ENCODE results near the gene SUSD2.

Gene SUSD2

DNA sequence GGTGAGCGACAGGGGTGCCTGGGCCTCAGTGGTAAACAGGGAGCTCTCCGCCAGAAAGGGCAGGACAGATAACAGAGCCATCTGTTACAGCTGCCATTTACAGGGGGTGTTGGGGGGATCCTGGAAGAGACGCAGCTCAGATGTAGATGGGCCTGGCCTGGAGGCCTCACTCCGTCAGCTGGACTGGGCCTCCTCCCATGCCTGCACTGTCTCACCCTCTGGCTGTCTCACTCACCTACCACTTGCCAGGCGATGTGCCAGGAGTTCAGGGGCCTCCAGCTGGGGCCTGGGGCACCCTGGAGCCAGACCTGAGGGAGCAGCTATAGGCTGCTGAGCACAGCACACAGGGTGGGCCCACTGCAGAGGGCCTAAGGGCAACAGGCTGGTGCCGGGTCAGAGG is 16.3 kb upstream of the SUSD2 start:
- no peak overlapping the region for H3K27ac ChIP-seq
- H3K4me3 ChIP-seq (ENCODE audit: low read depth, low read length) = no peak overlapping the region
- DNase-seq = no peak
- in situ Hi-C loops (cut with HindIII; ENCODE audit: low pct_ligation_motif_present, low sequenced_read_pairs) = no loop called here
- no peaks in the 10 kb centered on the region for H3K27me3 ChIP-seq (replicated peaks)
- no peak for TF ChIP-seq CTCF (IDR thresholded peaks at IDR 0.05; ENCODE audit: low read depth, low read length, missing control alignments)
- H3K36me3 ChIP-seq (replicated peaks) = peaks cover 17% of the 10 kb centered on the region

DNA sequence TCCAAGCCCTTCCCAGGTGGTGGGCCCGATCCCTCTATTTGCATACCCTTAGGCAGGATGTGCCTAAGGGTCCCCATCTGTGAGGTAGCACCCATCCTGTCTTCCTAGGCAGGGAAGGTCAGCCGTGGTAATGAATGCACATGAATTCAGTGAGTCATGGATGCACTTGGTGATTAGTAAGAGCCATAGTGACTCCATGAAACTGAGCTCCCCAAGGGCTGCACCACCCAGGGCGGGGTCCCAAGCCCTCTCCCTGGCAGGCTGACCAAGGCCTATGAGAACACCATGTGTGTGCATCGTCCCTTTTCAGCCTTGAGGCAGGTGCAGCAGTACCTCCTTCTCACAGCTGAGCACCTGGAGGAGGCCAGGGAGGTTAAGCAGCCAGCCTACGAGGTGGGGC is 15.6 kb upstream of the SUSD2 start:
- TF ChIP-seq CTCF (IDR thresholded peaks at IDR 0.05; ENCODE audit: low read depth, low read length, missing control alignments) = no peak
- Histone ChIP-seq H3K36me3 (replicated peaks) (peaks cover 17% of the 10 kb centered on the region), H3K27ac (no peak overlapping the region), H3K27me3 (replicated peaks) (no peaks in the 10 kb centered on the region), H3K4me3 (ENCODE audit: low read depth, low read length) (no peak overlapping the region)
- in situ Hi-C loops (cut with HindIII; ENCODE audit: low pct_ligation_motif_present, low sequenced_read_pairs) = no loop called here
- no peak for DNase-seq

GRCh38 chr22:24166811-24167210 is 14.5 kb upstream of the SUSD2 start:
- Histone ChIP-seq H3K27ac (no peak overlapping the region), H3K27me3 (replicated peaks) (no peaks in the 10 kb centered on the region), H3K36me3 (replicated peaks) (peaks cover 23% of the 10 kb centered on the region), H3K4me3 (ENCODE audit: low read depth, low read length) (no peak overlapping the region)
- DNase-seq = no peak
- in situ Hi-C loops (cut with HindIII; ENCODE audit: low pct_ligation_motif_present, low sequenced_read_pairs) = no loop called here
- TF ChIP-seq CTCF (IDR thresholded peaks at IDR 0.05; ENCODE audit: low read depth, low read length, missing control alignments) = no peak

DNA sequence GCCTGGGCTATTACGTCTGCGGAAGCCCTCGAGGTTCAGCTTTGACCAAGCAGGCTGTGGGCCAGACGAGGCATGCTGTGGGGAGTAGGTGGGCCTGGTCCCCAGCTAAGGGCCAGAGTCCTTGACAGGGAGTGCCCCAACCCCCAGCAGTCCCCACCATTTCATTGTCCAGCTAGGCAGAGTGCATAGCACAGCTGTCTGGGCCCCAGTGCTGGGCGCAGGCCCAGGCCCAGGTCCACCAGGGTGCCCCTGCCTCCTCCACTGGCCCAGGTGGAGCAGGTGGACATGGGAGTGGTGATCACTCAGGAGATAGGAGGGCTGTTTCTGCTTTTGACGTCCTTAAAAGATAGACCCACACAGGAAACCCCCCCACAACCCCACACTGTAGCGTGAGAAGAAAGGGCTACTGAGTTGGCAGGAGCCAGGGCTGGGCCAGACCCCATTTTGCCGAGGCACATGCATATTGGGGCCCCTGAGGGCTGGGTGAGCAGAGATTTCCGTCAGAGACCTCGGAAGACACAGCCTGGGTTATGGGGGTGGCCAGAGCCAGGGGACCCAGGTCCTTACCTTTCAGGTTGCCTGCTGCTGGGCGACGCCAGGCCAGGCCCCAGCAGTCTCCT is 11.7 kb upstream of the SUSD2 start:
- Histone ChIP-seq H3K27me3 (replicated peaks) (no peaks in the 10 kb centered on the region), H3K27ac (no peak overlapping the region), H3K36me3 (replicated peaks) (peaks cover 40% of the 10 kb centered on the region), H3K4me3 (ENCODE audit: low read depth, low read length) (no peak overlapping the region)
- DNase-seq = no peak
- in situ Hi-C loops (cut with HindIII; ENCODE audit: low pct_ligation_motif_present, low sequenced_read_pairs) = no loop called here
- no peak for TF ChIP-seq CTCF (IDR thresholded peaks at IDR 0.05; ENCODE audit: low read depth, low read length, missing control alignments)

DNA sequence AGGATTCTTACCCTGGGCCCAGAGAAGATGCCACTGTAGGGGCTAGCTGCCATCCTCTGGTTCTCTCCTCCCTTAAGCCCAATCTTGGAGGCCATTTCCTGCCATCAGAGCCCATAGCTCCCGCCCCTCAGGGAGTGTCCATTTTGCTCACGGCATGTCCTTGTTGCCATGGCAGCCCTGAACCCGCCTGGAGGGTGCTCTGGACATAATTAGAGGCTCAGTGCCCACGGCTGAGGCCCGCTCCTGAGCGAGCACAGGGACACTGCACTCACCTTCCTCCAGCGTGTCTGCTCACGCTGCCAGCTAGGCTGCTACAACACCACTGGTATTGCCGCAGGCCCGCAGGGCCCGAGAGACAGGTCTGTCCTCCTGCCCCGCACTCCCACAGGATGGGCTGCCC is 11.1 kb upstream of the SUSD2 start:
- in situ Hi-C loops (cut with HindIII; ENCODE audit: low pct_ligation_motif_present, low sequenced_read_pairs) = no loop called here
- Histone ChIP-seq H3K27ac (no peak overlapping the region), H3K36me3 (replicated peaks) (peaks cover 40% of the 10 kb centered on the region), H3K27me3 (replicated peaks) (no peaks in the 10 kb centered on the region), H3K4me3 (ENCODE audit: low read depth, low read length) (no peak overlapping the region)
- DNase-seq = no peak
- TF ChIP-seq CTCF (IDR thresholded peaks at IDR 0.05; ENCODE audit: low read depth, low read length, missing control alignments) = no peak

- in situ Hi-C loops (cut with HindIII; ENCODE audit: low pct_ligation_motif_present, low sequenced_read_pairs) = no loop called here
- peaks cover 40% of the 10 kb centered on the region for H3K36me3 ChIP-seq (replicated peaks)
These were observed 10.7 kb upstream of the SUSD2 start for GRCh38 chr22:24170632-24171031.

More at GRCh38 chr22:24170632-24171031, 10.7 kb upstream of the SUSD2 start:
- DNase-seq = no peak
- Histone ChIP-seq H3K27me3 (replicated peaks) (no peaks in the 10 kb centered on the region), H3K27ac (no peak overlapping the region), H3K4me3 (ENCODE audit: low read depth, low read length) (no peak overlapping the region)
- TF ChIP-seq CTCF (IDR thresholded peaks at IDR 0.05; ENCODE audit: low read depth, low read length, missing control alignments) = no peak

Measured in brain microvascular endothelial cell (primary cell).